Right lobe of liver (tissue), 6 donors: ENCODE data around the gene ATF7. TPM values are rescaled to one million over a fixed set of nuclear protein-coding genes. Genes with fewer than 3 reads are reported as not detected.
A peak's percentile ranks its signal among the peaks of the same experiment; 100 is the strongest.

Source experiments
- ATAC-seq, 4 donors: fragments of 200-7000 bp; cut with Tn5 transposase; one replicate each; pipeline ENCODE4 v1.9.1; 2020; ENCODE audit warnings: mild to moderate bottlenecking in 4 of 4, moderate library complexity in 4 of 4
- DNase-seq, 3 donors: peaks; one replicate each; pipeline ENCODE4 v3.0.0-alpha.2; 2020
- H3K27ac ChIP-seq, 3 donors: fragments of 200-600 bp; one replicate each; pipeline ENCODE4 v1.8.0; 2022
- H3K27me3 ChIP-seq, 2 donors: fragments of 200-600 bp; one replicate each; pipeline ENCODE4 v1.8.0; 2022
- H3K36me3 ChIP-seq, 4 donors: fragments of 200-600 bp; sonication (generic) in 1 of 4; one replicate each; pipeline versions ENCODE4 v1.5.1 to v1.8.0; 2017 to 2022; ENCODE audit warnings: control low read depth in 1 of 4
- H3K4me1 ChIP-seq, 4 donors: fragments of 200-600 bp; sonication (generic) in 1 of 4; one replicate each; pipeline versions ENCODE4 v1.5.1 to v1.8.0; 2017 to 2022; ENCODE audit warnings: control low read depth in 1 of 4
- H3K4me3 ChIP-seq, 3 donors: fragments of 200-600 bp; one replicate each; pipeline ENCODE4 v1.8.0; 2022
- H3K9me3 ChIP-seq, 4 donors: fragments of 200-600 bp; sonication (generic) in 1 of 4; one replicate each; pipeline versions ENCODE4 v1.5.1 to v1.8.0; 2017 to 2022; ENCODE audit warnings: control low read depth in 1 of 4
- POLR2A ChIP-seq: fragments of 450-650 bp; IDR thresholded peaks from one replicate; pipeline ENCODE4 v1.6.1; 2017; ENCODE audit warnings: antibody characterized with exemption, mild to moderate bottlenecking
- WGBS: methylation state at CpG from one replicate; pipeline ENCODE4 v1.1.6; 2018; ENCODE audit warnings: low coverage, low lambda C conversion rate; ENCODE audit not compliant: insufficient coverage; ENCODE audit errors: missing lambda C conversion rate; 5-methylcytosine and 5-hydroxymethylcytosine counted together
- intact Hi-C, 2 donors: fragments of 100-400 bp; cut with DNase I; formaldehyde crosslinking; loops; one replicate each; pipeline versions ENCODE4 v1.11.2 to v1.14.1; 2022
- total RNA-seq, 6 experiments: library from RNA; depleted of rRNA in 2 of 6; stranded (reverse); fragments of >200 nt in 2 of 6; fragmentation: NEBNext Ultra II Directional in 3 of 6; extraction: Animal tissue kit (Norgen Biotek cat#: 25700) in 3 of 6; gene quantifications; one replicate each; pipeline versions ENCODE4 v1.1.0 to v1.2.4, GENCODE V29; 2016 to 2023
- TF ChIP-seq, protein P1 (sequence below), 4 donors: fragments of 200-600 bp in 3 of 4; fragments of 450-650 bp in 1 of 4; IDR thresholded peaks; one replicate each; pipeline versions ENCODE4 v1.5.1 to v1.8.0; 2016 to 2022; ENCODE audit warnings: antibody characterized with exemption in 4 of 4, mild to moderate bottlenecking in 2 of 4
- donor health status: DM: no; HTN: yes; CAD: no.
- donor health status: DM: no; HTN: no; CAD: no.
- donor health status: DM: no; HTN: no; CAD: no.
- donor health status: DM: no; HTN: yes; CAD: no.
- donor health status: DM: no; HTN: yes; CAD: no.

The ATF7 gene
- total RNA-seq, 6 experiments from 2014 or later: 7.9 to 18.7 (median 12.3) TPM

DNA sequence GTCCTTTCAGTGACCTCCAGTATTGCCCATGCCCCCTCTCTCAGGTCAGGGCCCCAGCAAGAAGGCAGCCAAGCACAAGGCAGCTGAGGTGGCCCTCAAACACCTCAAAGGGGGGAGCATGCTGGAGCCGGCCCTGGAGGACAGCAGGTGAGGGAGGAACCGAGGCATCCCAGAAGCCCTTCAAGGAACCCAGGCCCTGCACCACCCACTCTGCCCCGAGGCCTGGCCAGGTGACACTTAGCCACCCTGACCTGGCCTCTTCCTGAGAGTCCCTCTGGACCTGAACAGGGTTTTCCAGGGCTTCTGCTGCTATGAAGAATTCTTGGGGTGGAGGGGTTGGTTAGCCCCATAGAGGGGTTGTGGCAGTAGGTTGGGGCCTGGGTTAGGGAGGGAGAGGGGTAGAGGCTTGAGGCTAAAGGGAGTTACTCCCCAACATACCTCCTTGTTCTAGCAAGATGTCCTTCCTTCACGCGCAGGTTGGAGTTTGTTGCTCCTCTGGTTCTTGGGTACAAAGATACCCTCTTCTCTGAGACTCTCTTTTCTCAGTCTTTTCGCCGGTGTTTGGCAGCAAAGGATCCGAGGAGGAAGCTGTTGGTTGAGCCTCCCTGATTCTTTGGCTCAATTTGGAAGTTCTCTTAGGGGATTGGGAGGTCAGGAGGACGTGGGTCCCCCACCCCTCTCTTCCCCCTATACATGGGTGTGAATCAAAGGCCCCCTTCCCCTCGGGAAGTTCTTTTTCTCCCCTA, 123.0 kb downstream of the ATF7 start:
- DNase-seq (peak in 1 of 3 donors; percentile 49), ATAC-seq (no peak)
- Histone ChIP-seq H3K4me3 (no peak overlapping the region), H3K4me1 (peaks cover 0 to 16% (median 9%) of the 10 kb centered on the region in 4 donors), H3K9me3 (no peaks in the 10 kb centered on the region), H3K27me3 (no peaks in the 10 kb centered on the region), H3K36me3 (peaks cover 0 to 14% (median 5%) of the 10 kb centered on the region in 4 donors), H3K27ac (peak overlapping the region in 2 of 3 donors; percentile 5 to 57)
- TF ChIP-seq, protein P1, sequence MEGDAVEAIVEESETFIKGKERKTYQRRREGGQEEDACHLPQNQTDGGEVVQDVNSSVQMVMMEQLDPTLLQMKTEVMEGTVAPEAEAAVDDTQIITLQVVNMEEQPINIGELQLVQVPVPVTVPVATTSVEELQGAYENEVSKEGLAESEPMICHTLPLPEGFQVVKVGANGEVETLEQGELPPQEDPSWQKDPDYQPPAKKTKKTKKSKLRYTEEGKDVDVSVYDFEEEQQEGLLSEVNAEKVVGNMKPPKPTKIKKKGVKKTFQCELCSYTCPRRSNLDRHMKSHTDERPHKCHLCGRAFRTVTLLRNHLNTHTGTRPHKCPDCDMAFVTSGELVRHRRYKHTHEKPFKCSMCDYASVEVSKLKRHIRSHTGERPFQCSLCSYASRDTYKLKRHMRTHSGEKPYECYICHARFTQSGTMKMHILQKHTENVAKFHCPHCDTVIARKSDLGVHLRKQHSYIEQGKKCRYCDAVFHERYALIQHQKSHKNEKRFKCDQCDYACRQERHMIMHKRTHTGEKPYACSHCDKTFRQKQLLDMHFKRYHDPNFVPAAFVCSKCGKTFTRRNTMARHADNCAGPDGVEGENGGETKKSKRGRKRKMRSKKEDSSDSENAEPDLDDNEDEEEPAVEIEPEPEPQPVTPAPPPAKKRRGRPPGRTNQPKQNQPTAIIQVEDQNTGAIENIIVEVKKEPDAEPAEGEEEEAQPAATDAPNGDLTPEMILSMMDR (IDR thresholded peaks at IDR 0.05): no peak
- TF ChIP-seq POLR2A: no peak
- WGBS: 71% methylated on average over 5 of the region's 10 CpGs
- intact Hi-C loops: loop anchor here in 1 of 2 donors (10.0 kb wide), 1 partner anchor 178 kb away; the partner anchor contains the start of gene AAAS

DNA sequence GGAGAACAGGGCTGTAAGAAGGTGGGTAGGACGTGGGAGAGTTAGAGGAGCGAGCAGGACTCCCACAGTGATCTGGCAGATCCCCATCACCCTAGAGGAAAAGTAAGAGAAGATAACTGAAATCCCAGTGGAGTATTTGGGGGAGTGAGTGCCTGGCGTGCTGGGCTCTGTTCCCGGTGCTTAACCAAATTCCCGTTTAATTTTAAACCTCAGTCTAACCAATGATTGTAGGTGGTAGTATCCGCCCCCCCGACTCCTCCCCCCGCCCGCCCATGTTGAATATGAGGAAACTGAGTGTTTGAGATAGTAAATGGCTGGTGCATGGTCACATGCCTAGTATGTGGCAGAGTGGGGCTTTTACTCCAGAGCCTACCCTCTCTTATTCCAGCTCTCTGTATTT, 123.9 kb downstream of the ATF7 start:
- ATAC-seq: no peak
- DNase-seq: no peak
- peaks cover 0 to 16% (median 9%) of the 10 kb centered on the region in 4 donors for H3K4me1 ChIP-seq
- TF ChIP-seq POLR2A: no peak
- TF ChIP-seq, protein P1 (IDR thresholded peaks at IDR 0.05): no peak
- peak overlapping the region in 1 of 3 donors; percentile 98 for H3K27ac ChIP-seq
- peak overlapping the region in 2 of 3 donors; percentile 88 to 89 for H3K4me3 ChIP-seq
- no peaks in the 10 kb centered on the region for H3K9me3 ChIP-seq
- H3K36me3 ChIP-seq: peaks cover 0 to 11% (median 5%) of the 10 kb centered on the region in 4 donors
- intact Hi-C loops: loop anchor here in 1 of 2 donors (10.0 kb wide), 1 partner anchor 178 kb away; the partner anchor contains the start of gene AAAS
- 46% methylated on average over 8 of the region's 9 CpGs for WGBS
- no peaks in the 10 kb centered on the region for H3K27me3 ChIP-seq

DNA sequence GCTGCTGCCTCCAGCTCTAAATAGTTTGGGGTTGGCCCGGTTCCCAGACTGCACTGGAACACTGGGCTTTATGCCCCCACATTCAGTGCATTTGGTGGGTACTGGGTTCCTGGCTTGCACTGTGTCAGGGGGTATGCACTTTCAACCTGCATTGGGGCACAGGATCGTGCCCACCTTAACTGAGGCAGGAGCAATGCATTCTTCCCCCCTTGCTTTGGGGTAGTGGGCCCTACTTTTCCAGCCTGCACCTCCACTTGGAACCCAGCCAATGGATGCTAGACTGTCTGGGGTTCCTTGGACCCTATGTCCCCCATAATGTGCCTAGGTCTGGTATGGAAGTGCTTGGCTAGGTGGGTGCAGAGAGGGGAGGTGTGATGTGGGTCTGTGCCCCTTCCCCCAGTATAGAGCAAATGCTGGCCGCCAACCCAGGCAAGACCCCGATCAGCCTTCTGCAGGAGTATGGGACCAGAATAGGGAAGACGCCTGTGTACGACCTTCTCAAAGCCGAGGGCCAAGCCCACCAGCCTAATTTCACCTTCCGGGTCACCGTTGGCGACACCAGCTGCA, 124.5 kb downstream of the ATF7 start:
- WGBS: 67% methylated on average over 7 of the region's 10 CpGs
- H3K27me3 ChIP-seq: no peaks in the 10 kb centered on the region

More for the DNA sequence above, 124.5 kb downstream of the ATF7 start:
- H3K4me3 ChIP-seq: peak overlapping the region; percentile 86 to 89 (median 88)
- peaks cover 0 to 16% (median 9%) of the 10 kb centered on the region in 4 donors for H3K4me1 ChIP-seq
- ATAC-seq (no peak), DNase-seq (peak in 1 of 3 donors; percentile 53)
- peaks cover 0 to 11% (median 5%) of the 10 kb centered on the region in 4 donors for H3K36me3 ChIP-seq
- peak overlapping the region; percentile 91 to 99 (median 98) for H3K27ac ChIP-seq
- no peak for TF ChIP-seq POLR2A
- TF ChIP-seq, protein P1 (IDR thresholded peaks at IDR 0.05): no peak
- H3K9me3 ChIP-seq: no peaks in the 10 kb centered on the region
- intact Hi-C loops: loop anchor here in 1 of 2 donors (10.0 kb wide), 1 partner anchor 177 kb away; the partner anchor contains the start of gene AAAS
